ENCODE results near the gene FNDC3B. TPM values are rescaled to one million over a fixed set of nuclear protein-coding genes. Genes with fewer than 3 reads are reported as not detected.

Gene FNDC3B
- total and polyA plus RNA-seq, 2 donors: 11.0 to 11.9 TPM

GRCh38 chr3:172148702-172149565 is 109.6 kb downstream of the FNDC3B start:
- no peak for DNase-seq (ENCODE audit: low read depth in 6 of 9, low spot score in 9 of 9)
- H3K27me3 ChIP-seq (ENCODE audit: control insufficient read depth in 2 of 2, insufficient read depth in 1 of 2, low read length in 1 of 2): no peaks in the 10 kb centered on the region
- H3K4me1 ChIP-seq (ENCODE audit: control insufficient read depth in 2 of 2, insufficient read depth in 2 of 2, low read length in 2 of 2): peaks cover 3 to 11% of the 10 kb centered on the region in 2 donors
- no peak overlapping the region for H3K27ac ChIP-seq (ENCODE audit: low read depth in 1 of 2, low read length in 1 of 2)
- H3K36me3 ChIP-seq (ENCODE audit: control insufficient read depth in 2 of 2, insufficient read depth in 2 of 2, low read length in 1 of 2): no peaks in the 10 kb centered on the region
- WGBS: 94% methylated on average over 3 of the region's 3 CpGs
- no peaks in the 10 kb centered on the region for H3K9me3 ChIP-seq (ENCODE audit: control insufficient read depth in 2 of 2, insufficient read depth in 1 of 2, low read length in 1 of 2)
- no peak overlapping the region for H3K4me3 ChIP-seq (ENCODE audit: low read length in 2 of 2)

GRCh38 chr3:172150268-172150667 is 110.9 kb downstream of the FNDC3B start:
- no peak overlapping the region for H3K27ac ChIP-seq (ENCODE audit: low read depth in 1 of 2, low read length in 1 of 2)
- DNase-seq (ENCODE audit: low read depth in 6 of 9, low spot score in 9 of 9): no peak
- no peaks in the 10 kb centered on the region for H3K9me3 ChIP-seq (ENCODE audit: control insufficient read depth in 2 of 2, insufficient read depth in 1 of 2, low read length in 1 of 2)
- no peaks in the 10 kb centered on the region for H3K36me3 ChIP-seq (ENCODE audit: control insufficient read depth in 2 of 2, insufficient read depth in 2 of 2, low read length in 1 of 2)
- H3K27me3 ChIP-seq (ENCODE audit: control insufficient read depth in 2 of 2, insufficient read depth in 1 of 2, low read length in 1 of 2): no peaks in the 10 kb centered on the region
- H3K4me1 ChIP-seq (ENCODE audit: control insufficient read depth in 2 of 2, insufficient read depth in 2 of 2, low read length in 2 of 2): peaks cover 6 to 14% of the 10 kb centered on the region in 2 donors
- WGBS: 95% methylated on average over 3 of the region's 3 CpGs
- H3K4me3 ChIP-seq (ENCODE audit: low read length in 2 of 2): no peak overlapping the region

- WGBS: 79% methylated on average over 5 of the region's 5 CpGs
- Histone ChIP-seq H3K4me3 (ENCODE audit: low read length in 2 of 2) (no peak overlapping the region), H3K27me3 (ENCODE audit: control insufficient read depth in 2 of 2, insufficient read depth in 1 of 2, low read length in 1 of 2) (no peaks in the 10 kb centered on the region), H3K4me1 (ENCODE audit: control insufficient read depth in 2 of 2, insufficient read depth in 2 of 2, low read length in 2 of 2) (peaks cover 6 to 14% of the 10 kb centered on the region in 2 donors), H3K36me3 (ENCODE audit: control insufficient read depth in 2 of 2, insufficient read depth in 2 of 2, low read length in 1 of 2) (no peaks in the 10 kb centered on the region), H3K9me3 (ENCODE audit: control insufficient read depth in 2 of 2, insufficient read depth in 1 of 2, low read length in 1 of 2) (no peaks in the 10 kb centered on the region), H3K27ac (ENCODE audit: low read depth in 1 of 2, low read length in 1 of 2) (no peak overlapping the region)
- no peak for DNase-seq (ENCODE audit: low read depth in 6 of 9, low spot score in 9 of 9)
These were observed 111.7 kb downstream of the FNDC3B start for GRCh38 chr3:172150913-172151650.

GRCh38 chr3:172151651-172152649 is 112.6 kb downstream of the FNDC3B start:
- H3K9me3 ChIP-seq (ENCODE audit: control insufficient read depth in 2 of 2, insufficient read depth in 1 of 2, low read length in 1 of 2): no peaks in the 10 kb centered on the region
- peaks cover 6 to 14% of the 10 kb centered on the region in 2 donors for H3K4me1 ChIP-seq (ENCODE audit: control insufficient read depth in 2 of 2, insufficient read depth in 2 of 2, low read length in 2 of 2)
- H3K27ac ChIP-seq (ENCODE audit: low read depth in 1 of 2, low read length in 1 of 2): no peak overlapping the region
- WGBS: 87% methylated on average over 14 of the region's 14 CpGs
- no peak overlapping the region for H3K4me3 ChIP-seq (ENCODE audit: low read length in 2 of 2)
- H3K27me3 ChIP-seq (ENCODE audit: control insufficient read depth in 2 of 2, insufficient read depth in 1 of 2, low read length in 1 of 2): no peaks in the 10 kb centered on the region
- no peak for DNase-seq (ENCODE audit: low read depth in 6 of 9, low spot score in 9 of 9)
- no peaks in the 10 kb centered on the region for H3K36me3 ChIP-seq (ENCODE audit: control insufficient read depth in 2 of 2, insufficient read depth in 2 of 2, low read length in 1 of 2)

- Histone ChIP-seq H3K9me3 (ENCODE audit: control insufficient read depth in 2 of 2, insufficient read depth in 1 of 2, low read length in 1 of 2) (no peaks in the 10 kb centered on the region), H3K4me3 (ENCODE audit: low read length in 2 of 2) (no peak overlapping the region), H3K27ac (ENCODE audit: low read depth in 1 of 2, low read length in 1 of 2) (peak overlapping the region; percentile 28 to 42), H3K36me3 (ENCODE audit: control insufficient read depth in 2 of 2, insufficient read depth in 2 of 2, low read length in 1 of 2) (no peaks in the 10 kb centered on the region), H3K27me3 (ENCODE audit: control insufficient read depth in 2 of 2, insufficient read depth in 1 of 2, low read length in 1 of 2) (no peaks in the 10 kb centered on the region), H3K4me1 (ENCODE audit: control insufficient read depth in 2 of 2, insufficient read depth in 2 of 2, low read length in 2 of 2) (peaks cover 6 to 14% of the 10 kb centered on the region in 2 donors)
- no peak for DNase-seq (ENCODE audit: low read depth in 6 of 9, low spot score in 9 of 9)
- WGBS: 87% methylated on average over 7 of the region's 7 CpGs
These were observed 113.5 kb downstream of the FNDC3B start for GRCh38 chr3:172152874-172153273.

- Histone ChIP-seq H3K4me3 (ENCODE audit: low read length in 2 of 2) (no peak overlapping the region), H3K27ac (ENCODE audit: low read depth in 1 of 2, low read length in 1 of 2) (peak overlapping the region in 1 of 2 donors; percentile 28), H3K4me1 (ENCODE audit: control insufficient read depth in 2 of 2, insufficient read depth in 2 of 2, low read length in 2 of 2) (peaks cover 6 to 14% of the 10 kb centered on the region in 2 donors), H3K27me3 (ENCODE audit: control insufficient read depth in 2 of 2, insufficient read depth in 1 of 2, low read length in 1 of 2) (no peaks in the 10 kb centered on the region), H3K36me3 (ENCODE audit: control insufficient read depth in 2 of 2, insufficient read depth in 2 of 2, low read length in 1 of 2) (no peaks in the 10 kb centered on the region), H3K9me3 (ENCODE audit: control insufficient read depth in 2 of 2, insufficient read depth in 1 of 2, low read length in 1 of 2) (no peaks in the 10 kb centered on the region)
- 24% methylated on average over 8 of the region's 8 CpGs for WGBS
- peak in 4 of 9 donors; percentile 27 to 53 (median 34) for DNase-seq (ENCODE audit: low read depth in 6 of 9, low spot score in 9 of 9)
These were observed 114.0 kb downstream of the FNDC3B start for GRCh38 chr3:172153335-172153861.

GRCh38 chr3:172154768-172155664 is 115.6 kb downstream of the FNDC3B start:
- no peaks in the 10 kb centered on the region for H3K36me3 ChIP-seq (ENCODE audit: control insufficient read depth in 2 of 2, insufficient read depth in 2 of 2, low read length in 1 of 2)

More at GRCh38 chr3:172154768-172155664, 115.6 kb downstream of the FNDC3B start:
- Histone ChIP-seq H3K9me3 (ENCODE audit: control insufficient read depth in 2 of 2, insufficient read depth in 1 of 2, low read length in 1 of 2) (no peaks in the 10 kb centered on the region), H3K4me3 (ENCODE audit: low read length in 2 of 2) (no peak overlapping the region), H3K27ac (ENCODE audit: low read depth in 1 of 2, low read length in 1 of 2) (no peak overlapping the region), H3K4me1 (ENCODE audit: control insufficient read depth in 2 of 2, insufficient read depth in 2 of 2, low read length in 2 of 2) (peaks cover 6 to 14% of the 10 kb centered on the region in 2 donors), H3K27me3 (ENCODE audit: control insufficient read depth in 2 of 2, insufficient read depth in 1 of 2, low read length in 1 of 2) (no peaks in the 10 kb centered on the region)
- DNase-seq (ENCODE audit: low read depth in 6 of 9, low spot score in 9 of 9): no peak
- 91% methylated on average over 6 of the region's 6 CpGs for WGBS

Data from thymus (tissue), 11 donors.